22Rv1 (cell line): ENCODE measurements around the gene NCOR1.
"Not testable (repeated sequence)": the region's sequence is repeated elsewhere in the genome, so short reads cannot be mapped to it uniquely, and the experiment has no call there.

Experiments used
- ZFX ChIP-seq: fragments of 450-650 bp; IDR thresholded peaks from 2 replicates; pipeline ENCODE4 v1.6.1; 2017; ENCODE audit warnings: antibody characterized with exemption, borderline replicate concordance
- TF ChIP-seq, protein P1 (sequence below): fragments of 450-650 bp; IDR thresholded peaks from 2 replicates; pipeline ENCODE4 v1.5.1; 2017; ENCODE audit warnings: mild to moderate bottlenecking

DNA sequence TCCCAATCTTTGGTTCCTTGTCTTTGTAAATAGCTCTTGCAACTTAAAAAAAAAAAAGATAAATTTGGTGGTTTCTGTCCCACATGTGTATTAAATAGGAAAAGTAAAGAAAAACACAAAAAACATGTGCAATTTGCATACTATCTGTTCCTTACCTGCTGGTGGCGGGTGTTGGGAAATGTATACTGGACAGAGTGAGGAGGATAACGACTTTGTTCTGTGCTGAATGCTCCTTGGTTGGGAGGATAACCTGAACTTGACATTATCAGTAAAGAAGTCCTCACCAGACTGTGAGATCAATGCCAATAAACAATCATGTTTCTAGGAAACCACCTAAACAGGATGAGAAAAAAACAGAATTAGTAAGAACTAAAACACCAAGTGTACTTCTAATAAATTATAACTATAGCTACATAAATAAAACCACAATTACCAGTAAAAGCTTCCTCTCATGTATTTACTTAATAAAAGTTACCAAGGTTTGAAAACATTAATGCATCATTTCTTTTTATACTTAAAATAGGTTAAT, 21.0 kb downstream of the NCOR1 start:
- TF ChIP-seq, protein P1, sequence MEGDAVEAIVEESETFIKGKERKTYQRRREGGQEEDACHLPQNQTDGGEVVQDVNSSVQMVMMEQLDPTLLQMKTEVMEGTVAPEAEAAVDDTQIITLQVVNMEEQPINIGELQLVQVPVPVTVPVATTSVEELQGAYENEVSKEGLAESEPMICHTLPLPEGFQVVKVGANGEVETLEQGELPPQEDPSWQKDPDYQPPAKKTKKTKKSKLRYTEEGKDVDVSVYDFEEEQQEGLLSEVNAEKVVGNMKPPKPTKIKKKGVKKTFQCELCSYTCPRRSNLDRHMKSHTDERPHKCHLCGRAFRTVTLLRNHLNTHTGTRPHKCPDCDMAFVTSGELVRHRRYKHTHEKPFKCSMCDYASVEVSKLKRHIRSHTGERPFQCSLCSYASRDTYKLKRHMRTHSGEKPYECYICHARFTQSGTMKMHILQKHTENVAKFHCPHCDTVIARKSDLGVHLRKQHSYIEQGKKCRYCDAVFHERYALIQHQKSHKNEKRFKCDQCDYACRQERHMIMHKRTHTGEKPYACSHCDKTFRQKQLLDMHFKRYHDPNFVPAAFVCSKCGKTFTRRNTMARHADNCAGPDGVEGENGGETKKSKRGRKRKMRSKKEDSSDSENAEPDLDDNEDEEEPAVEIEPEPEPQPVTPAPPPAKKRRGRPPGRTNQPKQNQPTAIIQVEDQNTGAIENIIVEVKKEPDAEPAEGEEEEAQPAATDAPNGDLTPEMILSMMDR: not testable (repeated sequence)
- not testable (repeated sequence) for TF ChIP-seq ZFX
